Rectal smooth muscle tissue (tissue), 1 donor: Measurements from ENCODE around the gene LTB4R.

ENCODE experiments used
- H3K27ac ChIP-seq: one replicate; pipeline ENCODE4 v1.7.0; 2013; ENCODE audit warnings: low read depth, low read length, inconsistent platforms
- H3K27me3 ChIP-seq: one replicate; pipeline ENCODE4 v1.7.0; 2013; ENCODE audit warnings: low read length; ENCODE audit not compliant: control insufficient read depth, insufficient read depth
- H3K36me3 ChIP-seq: one replicate; pipeline ENCODE4 v1.7.0; 2013; ENCODE audit warnings: low read length; ENCODE audit not compliant: control insufficient read depth, insufficient read depth
- H3K4me1 ChIP-seq: one replicate; pipeline ENCODE4 v1.7.0; 2013; ENCODE audit warnings: low read length; ENCODE audit not compliant: control insufficient read depth, insufficient read depth
- H3K4me3 ChIP-seq: one replicate; pipeline ENCODE4 v1.7.0; 2013; ENCODE audit warnings: low read length
- H3K9ac ChIP-seq: one replicate; pipeline ENCODE4 v1.7.0; 2013; ENCODE audit warnings: low read length

LTB4R gene

GRCh38 chr14:24297190-24297964 lies 13.9 kb upstream of the LTB4R start:
- peak overlapping the region; percentile 21 for H3K4me3 ChIP-seq
- peaks cover 24% of the 10 kb centered on the region for H3K36me3 ChIP-seq
- no peak overlapping the region for H3K27ac ChIP-seq
- peaks cover 13% of the 10 kb centered on the region for H3K4me1 ChIP-seq
- H3K9ac ChIP-seq = no peak overlapping the region
- no peaks in the 10 kb centered on the region for H3K27me3 ChIP-seq

GRCh38 chr14:24298892-24299254 lies 12.4 kb upstream of the LTB4R start:
- H3K9ac ChIP-seq = peak overlapping the region; percentile 93
- H3K27ac ChIP-seq = peak overlapping the region; percentile 85
- H3K36me3 ChIP-seq = peaks cover 31% of the 10 kb centered on the region
- peak overlapping the region; percentile 98 for H3K4me3 ChIP-seq
- H3K4me1 ChIP-seq = peaks cover 13% of the 10 kb centered on the region
- no peaks in the 10 kb centered on the region for H3K27me3 ChIP-seq

GRCh38 chr14:24299255-24300191 lies 11.8 kb upstream of the LTB4R start, which contains the start of the genes DHRS1 and NOP9:
DHRS1 (minus strand) TSS chr14:24299780; CDS start chr14:24299106, 674 bp downstream.
NOP9 (plus strand) TSS chr14:24299850; CDS start chr14:24299955, 105 bp downstream.
- H3K9ac ChIP-seq = peak within 1 kb of the TSS; percentile 93
- peak within 1 kb of the TSS; percentile 85 for H3K27ac ChIP-seq
- H3K4me1 ChIP-seq = peaks cover 13% of the 10 kb centered on the region
- peaks cover 37% of the 10 kb centered on the region for H3K36me3 ChIP-seq
- H3K27me3 ChIP-seq = no peaks in the 10 kb centered on the region
- H3K4me3 ChIP-seq = peak within 1 kb of the TSS; percentile 98

GRCh38 chr14:24300326-24300980 lies 10.8 kb upstream of the LTB4R start:
- Histone ChIP-seq H3K4me1 (peaks cover 13% of the 10 kb centered on the region), H3K9ac (peak overlapping the region; percentile 45), H3K27ac (peak overlapping the region; percentile 85), H3K4me3 (peak overlapping the region; percentile 98), H3K27me3 (no peaks in the 10 kb centered on the region), H3K36me3 (peaks cover 45% of the 10 kb centered on the region)

GRCh38 chr14:24304019-24304387 lies 7.3 kb upstream of the LTB4R start:
- Histone ChIP-seq H3K27me3 (no peaks in the 10 kb centered on the region), H3K4me3 (no peak overlapping the region), H3K27ac (no peak overlapping the region), H3K36me3 (peaks cover 47% of the 10 kb centered on the region), H3K9ac (no peak overlapping the region), H3K4me1 (peaks cover 10% of the 10 kb centered on the region)

- Histone ChIP-seq H3K27me3 (no peaks in the 10 kb centered on the region), H3K27ac (no peak overlapping the region), H3K4me1 (peaks cover 8% of the 10 kb centered on the region), H3K4me3 (no peak overlapping the region), H3K36me3 (peaks cover 43% of the 10 kb centered on the region), H3K9ac (no peak overlapping the region)
Measured at GRCh38 chr14:24307156-24307574, 4.1 kb upstream of the LTB4R start.

- no peaks in the 10 kb centered on the region for H3K27me3 ChIP-seq
- H3K9ac ChIP-seq = no peak within 1 kb of the TSS
- H3K36me3 ChIP-seq = peaks cover 37% of the 10 kb centered on the region
- H3K27ac ChIP-seq = no peak within 1 kb of the TSS
- H3K4me1 ChIP-seq = peaks cover 8% of the 10 kb centered on the region
- H3K4me3 ChIP-seq = no peak within 1 kb of the TSS
Measured at GRCh38 chr14:24307575-24308341, 3.5 kb upstream of the LTB4R start, which contains the start of gene CIDEB. CIDEB (minus strand) TSS chr14:24307977; CDS start chr14:24307858, 119 bp downstream.

GRCh38 chr14:24308342-24309124 lies 2.8 kb upstream of the LTB4R start:
- Histone ChIP-seq H3K27ac (no peak overlapping the region), H3K4me1 (peaks cover 8% of the 10 kb centered on the region), H3K4me3 (no peak overlapping the region)

GRCh38 chr14:24309538-24310264 lies 1.6 kb upstream of the LTB4R start, which contains the start of gene LTB4R2:
LTB4R2 (plus strand) TSS chr14:24310140; CDS start chr14:24310665, 525 bp downstream.
- peak within 1 kb of the TSS; percentile 67 for H3K4me3 ChIP-seq
- H3K9ac ChIP-seq = no peak within 1 kb of the TSS
- H3K4me1 ChIP-seq = peaks cover 8% of the 10 kb centered on the region
- H3K36me3 ChIP-seq = peaks cover 21% of the 10 kb centered on the region
- peak within 1 kb of the TSS; percentile 59 for H3K27ac ChIP-seq
- no peaks in the 10 kb centered on the region for H3K27me3 ChIP-seq

More at GRCh38 chr14:24308342-24309124, 2.8 kb upstream of the LTB4R start:
- H3K27me3 ChIP-seq = no peaks in the 10 kb centered on the region
- H3K36me3 ChIP-seq = peaks cover 32% of the 10 kb centered on the region
- H3K9ac ChIP-seq = no peak overlapping the region

GRCh38 chr14:24310265-24310645 lies 1.0 kb upstream of the LTB4R start:
- H3K4me3 ChIP-seq = peak overlapping the region; percentile 67
- peaks cover 8% of the 10 kb centered on the region for H3K4me1 ChIP-seq
- no peak overlapping the region for H3K9ac ChIP-seq

More at GRCh38 chr14:24310265-24310645, 1.0 kb upstream of the LTB4R start:
- Histone ChIP-seq H3K27me3 (no peaks in the 10 kb centered on the region), H3K27ac (peak overlapping the region; percentile 59), H3K36me3 (peaks cover 16% of the 10 kb centered on the region)
